DOHH2 (cell line): ENCODE data around the gene NAP1L1.
"Not testable (repeated sequence)": the region's sequence is repeated elsewhere in the genome, so short reads cannot be mapped to it uniquely, and the experiment has no call there.

ENCODE experiments used
- H3F3A ChIP-seq: fragments of 200-600 bp; sonication (generic), shearing (Covaris generic); 2 replicates; pipeline ENCODE4 v1.6.0; 2016; ENCODE audit warnings: antibody characterized with exemption, mild to moderate bottlenecking; ENCODE audit not compliant: control insufficient read depth, insufficient read depth
- H3K27ac ChIP-seq: fragments of 200-600 bp; sonication (generic); 2 replicates; pipeline ENCODE4 v1.5.1; 2014; ENCODE audit warnings: low read depth, mild to moderate bottlenecking, low read length, moderate library complexity
- H3K27me3 ChIP-seq: fragments of 200-600 bp; sonication (generic); 2 replicates; pipeline ENCODE4 v1.6.1; 2014; ENCODE audit warnings: mild to moderate bottlenecking, low read length, mixed read lengths; ENCODE audit not compliant: control insufficient read depth
- H3K36me3 ChIP-seq: fragments of 200-600 bp; sonication (generic); 2 replicates; pipeline ENCODE4 v1.6.1; 2014; ENCODE audit warnings: mild to moderate bottlenecking, low read length, moderate library complexity, mixed read lengths; ENCODE audit not compliant: control insufficient read depth
- H3K4me1 ChIP-seq: fragments of 200-600 bp; sonication (generic); 2 replicates; pipeline ENCODE4 v1.6.1; 2014; ENCODE audit warnings: mild to moderate bottlenecking, low read length, mixed read lengths; ENCODE audit not compliant: control insufficient read depth
- H3K4me2 ChIP-seq: fragments of 200-600 bp; sonication (generic); 2 replicates; pipeline ENCODE4 v1.6.0; 2014; ENCODE audit warnings: mild to moderate bottlenecking, low read length, moderate library complexity
- H3K4me3 ChIP-seq: fragments of 200-600 bp; sonication (generic); 2 replicates; pipeline ENCODE4 v1.5.1; 2014; ENCODE audit warnings: mild to moderate bottlenecking, low read length, mixed read lengths
- H3K79me2 ChIP-seq: fragments of 200-600 bp; sonication (generic); 2 replicates; pipeline ENCODE4 v1.6.1; 2014; ENCODE audit warnings: mild to moderate bottlenecking, low read length, mixed read lengths; ENCODE audit not compliant: control insufficient read depth
- H3K9me2 ChIP-seq: fragments of 200-600 bp; sonication (generic); replicated peaks from 2 replicates; pipeline ENCODE4 v1.6.1; 2014; ENCODE audit warnings: mild to moderate bottlenecking, low read length, mixed read lengths; ENCODE audit not compliant: control insufficient read depth
- H3K9me3 ChIP-seq: fragments of 200-600 bp; sonication (generic); 2 replicates; pipeline ENCODE4 v1.6.1; 2014; ENCODE audit warnings: antibody characterized with exemption, low read length, mixed read lengths; ENCODE audit not compliant: control insufficient read depth, insufficient read depth
- H4K20me1 ChIP-seq: fragments of 200-600 bp; sonication (generic); 2 replicates; pipeline ENCODE4 v1.6.0; 2014; ENCODE audit warnings: low read depth, mild to moderate bottlenecking, antibody characterized with exemption, low read length, moderate library complexity; ENCODE audit not compliant: control insufficient read depth, insufficient read depth
- EZH2phosphoT487 ChIP-seq: fragments of 200-600 bp; sonication (generic); IDR thresholded peaks from 2 replicates; pipeline ENCODE4 v1.6.1; 2017; ENCODE audit warnings: borderline replicate concordance, mild to moderate bottlenecking, antibody characterized with exemption, low read length, moderate library complexity, mixed read lengths
- TF ChIP-seq, protein P1 (sequence below): fragments of 200-600 bp; sonication (generic); IDR thresholded peaks from one replicate; pipeline ENCODE4 v1.5.1; 2014; ENCODE audit warnings: antibody characterized with exemption, mild to moderate bottlenecking, low read depth, low read length; ENCODE audit not compliant: poor library complexity, severe bottlenecking

The NAP1L1 gene

DNA sequence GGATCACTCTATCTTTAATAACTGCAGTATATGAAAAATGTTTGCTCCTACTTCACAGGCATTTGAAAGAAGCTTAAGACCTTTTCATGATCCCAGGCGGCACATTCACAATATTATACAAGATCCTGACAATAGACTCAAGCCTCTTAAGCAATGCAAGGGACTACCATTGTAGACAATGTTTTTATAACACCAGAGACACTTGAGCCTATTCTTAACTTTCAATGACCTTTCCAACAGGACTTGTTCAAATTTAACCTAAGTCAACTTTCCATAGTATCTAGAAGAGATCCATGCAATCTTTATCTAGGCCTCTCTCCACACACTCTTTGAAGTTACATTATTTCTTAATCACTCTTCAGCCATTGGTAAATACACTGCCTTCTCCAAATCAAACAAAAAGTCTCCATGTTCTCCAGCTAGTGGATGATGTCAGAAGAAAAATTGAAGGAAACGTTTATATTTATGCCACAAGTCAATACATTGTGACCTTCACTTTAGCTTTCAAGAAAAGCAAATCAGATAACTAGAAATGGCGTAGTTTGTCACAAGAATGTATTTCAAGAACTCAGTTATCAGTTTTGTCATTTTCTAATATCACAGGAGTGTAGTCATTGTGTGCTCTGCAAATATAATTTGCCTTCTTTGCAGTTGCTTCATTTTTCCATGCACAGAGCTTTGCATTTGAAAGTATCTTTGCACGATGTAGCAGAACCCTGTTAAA, 94.1 kb downstream of the NAP1L1 start:
- peaks cover 14% of the 10 kb centered on the region for H3K27me3 ChIP-seq
- no peaks in the 10 kb centered on the region for H3K4me1 ChIP-seq
- H4K20me1 ChIP-seq, result no peaks in the 10 kb centered on the region
- H3K27ac ChIP-seq, result no peak overlapping the region
- no peaks in the 10 kb centered on the region for H3K9me3 ChIP-seq
- H3K36me3 ChIP-seq, result no peaks in the 10 kb centered on the region
- no peak overlapping the region for H3K4me2 ChIP-seq
- H3K79me2 ChIP-seq, result no peaks in the 10 kb centered on the region
- TF ChIP-seq, protein P1, sequence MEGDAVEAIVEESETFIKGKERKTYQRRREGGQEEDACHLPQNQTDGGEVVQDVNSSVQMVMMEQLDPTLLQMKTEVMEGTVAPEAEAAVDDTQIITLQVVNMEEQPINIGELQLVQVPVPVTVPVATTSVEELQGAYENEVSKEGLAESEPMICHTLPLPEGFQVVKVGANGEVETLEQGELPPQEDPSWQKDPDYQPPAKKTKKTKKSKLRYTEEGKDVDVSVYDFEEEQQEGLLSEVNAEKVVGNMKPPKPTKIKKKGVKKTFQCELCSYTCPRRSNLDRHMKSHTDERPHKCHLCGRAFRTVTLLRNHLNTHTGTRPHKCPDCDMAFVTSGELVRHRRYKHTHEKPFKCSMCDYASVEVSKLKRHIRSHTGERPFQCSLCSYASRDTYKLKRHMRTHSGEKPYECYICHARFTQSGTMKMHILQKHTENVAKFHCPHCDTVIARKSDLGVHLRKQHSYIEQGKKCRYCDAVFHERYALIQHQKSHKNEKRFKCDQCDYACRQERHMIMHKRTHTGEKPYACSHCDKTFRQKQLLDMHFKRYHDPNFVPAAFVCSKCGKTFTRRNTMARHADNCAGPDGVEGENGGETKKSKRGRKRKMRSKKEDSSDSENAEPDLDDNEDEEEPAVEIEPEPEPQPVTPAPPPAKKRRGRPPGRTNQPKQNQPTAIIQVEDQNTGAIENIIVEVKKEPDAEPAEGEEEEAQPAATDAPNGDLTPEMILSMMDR, result no peak
- no peak for TF ChIP-seq EZH2phosphoT487
- no peaks in the 10 kb centered on the region for H3K9me2 ChIP-seq
- H3K4me3 ChIP-seq, result no peak overlapping the region
- H3F3A ChIP-seq, result no peaks in the 10 kb centered on the region

DNA sequence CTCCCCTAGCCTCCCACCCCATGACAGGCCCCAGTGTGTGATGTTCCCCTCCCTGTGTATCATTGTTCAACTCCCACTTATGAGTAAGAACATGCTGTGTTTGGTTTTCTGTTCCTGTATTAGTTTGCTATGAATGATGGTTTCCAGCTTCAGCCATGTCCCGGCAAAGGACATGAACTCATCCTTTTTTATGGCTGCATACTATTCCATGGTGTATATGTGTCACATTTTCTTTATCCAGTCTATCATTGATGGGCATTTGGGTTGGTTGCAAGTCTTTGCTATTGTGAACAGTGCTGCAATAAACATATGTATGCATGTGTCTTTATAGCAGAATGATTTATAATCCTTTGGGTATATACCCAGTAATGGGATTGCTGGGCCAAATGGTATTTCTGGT, 96.8 kb downstream of the NAP1L1 start:
- H3K9me3 ChIP-seq, H3K4me1 ChIP-seq, H3K9me2 ChIP-seq, H3K27ac ChIP-seq, H3K36me3 ChIP-seq, H3F3A ChIP-seq, H3K79me2 ChIP-seq, H4K20me1 ChIP-seq, H3K4me2 ChIP-seq, H3K4me3 ChIP-seq: not testable (repeated sequence)
- peaks cover 17% of the 10 kb centered on the region for H3K27me3 ChIP-seq
